Measurements from ENCODE around the gene TEAD3. TPM values are rescaled to one million over a fixed set of nuclear protein-coding genes. Genes with fewer than 3 reads are reported as not detected.

Gene TEAD3
- total RNA-seq, 1 donor from 2014 or later, result 17.0 TPM

DNA sequence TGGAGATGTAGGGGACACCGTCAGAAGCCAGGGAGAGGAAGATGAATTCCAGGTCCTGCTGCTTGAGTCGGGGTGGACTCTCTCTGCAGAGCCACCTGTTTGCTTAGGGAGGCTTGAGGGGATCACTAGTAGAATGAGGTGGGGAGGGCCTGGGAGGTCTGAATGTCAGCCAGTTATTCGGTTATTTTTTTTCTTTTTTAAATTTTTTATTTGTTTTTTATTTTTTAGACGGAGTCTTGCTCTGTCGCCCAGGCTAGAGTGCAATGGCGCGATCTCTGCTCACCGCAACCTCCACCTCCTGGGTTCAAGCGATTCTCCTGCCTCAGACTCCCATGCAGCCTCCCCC is 8.4 kb downstream of the TEAD3 start:
- peaks cover 11% of the 10 kb centered on the region for H3K36me3 ChIP-seq
- H3K4me1 ChIP-seq, result peaks cover 83% of the 10 kb centered on the region
- H3K4me3 ChIP-seq, result no peak overlapping the region
- intact Hi-C loops (cut with DNase I), result no loop called here
- H3K27me3 ChIP-seq (ENCODE audit: low read depth), result no peaks in the 10 kb centered on the region
- ATAC-seq, result no peak
- H3K27ac ChIP-seq, result peak overlapping the region; percentile 60
- TF ChIP-seq, protein P1, sequence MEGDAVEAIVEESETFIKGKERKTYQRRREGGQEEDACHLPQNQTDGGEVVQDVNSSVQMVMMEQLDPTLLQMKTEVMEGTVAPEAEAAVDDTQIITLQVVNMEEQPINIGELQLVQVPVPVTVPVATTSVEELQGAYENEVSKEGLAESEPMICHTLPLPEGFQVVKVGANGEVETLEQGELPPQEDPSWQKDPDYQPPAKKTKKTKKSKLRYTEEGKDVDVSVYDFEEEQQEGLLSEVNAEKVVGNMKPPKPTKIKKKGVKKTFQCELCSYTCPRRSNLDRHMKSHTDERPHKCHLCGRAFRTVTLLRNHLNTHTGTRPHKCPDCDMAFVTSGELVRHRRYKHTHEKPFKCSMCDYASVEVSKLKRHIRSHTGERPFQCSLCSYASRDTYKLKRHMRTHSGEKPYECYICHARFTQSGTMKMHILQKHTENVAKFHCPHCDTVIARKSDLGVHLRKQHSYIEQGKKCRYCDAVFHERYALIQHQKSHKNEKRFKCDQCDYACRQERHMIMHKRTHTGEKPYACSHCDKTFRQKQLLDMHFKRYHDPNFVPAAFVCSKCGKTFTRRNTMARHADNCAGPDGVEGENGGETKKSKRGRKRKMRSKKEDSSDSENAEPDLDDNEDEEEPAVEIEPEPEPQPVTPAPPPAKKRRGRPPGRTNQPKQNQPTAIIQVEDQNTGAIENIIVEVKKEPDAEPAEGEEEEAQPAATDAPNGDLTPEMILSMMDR (IDR thresholded peaks at IDR 0.05), result no peak
- no peak for DNase-seq
- no peaks in the 10 kb centered on the region for H3K9me3 ChIP-seq

DNA sequence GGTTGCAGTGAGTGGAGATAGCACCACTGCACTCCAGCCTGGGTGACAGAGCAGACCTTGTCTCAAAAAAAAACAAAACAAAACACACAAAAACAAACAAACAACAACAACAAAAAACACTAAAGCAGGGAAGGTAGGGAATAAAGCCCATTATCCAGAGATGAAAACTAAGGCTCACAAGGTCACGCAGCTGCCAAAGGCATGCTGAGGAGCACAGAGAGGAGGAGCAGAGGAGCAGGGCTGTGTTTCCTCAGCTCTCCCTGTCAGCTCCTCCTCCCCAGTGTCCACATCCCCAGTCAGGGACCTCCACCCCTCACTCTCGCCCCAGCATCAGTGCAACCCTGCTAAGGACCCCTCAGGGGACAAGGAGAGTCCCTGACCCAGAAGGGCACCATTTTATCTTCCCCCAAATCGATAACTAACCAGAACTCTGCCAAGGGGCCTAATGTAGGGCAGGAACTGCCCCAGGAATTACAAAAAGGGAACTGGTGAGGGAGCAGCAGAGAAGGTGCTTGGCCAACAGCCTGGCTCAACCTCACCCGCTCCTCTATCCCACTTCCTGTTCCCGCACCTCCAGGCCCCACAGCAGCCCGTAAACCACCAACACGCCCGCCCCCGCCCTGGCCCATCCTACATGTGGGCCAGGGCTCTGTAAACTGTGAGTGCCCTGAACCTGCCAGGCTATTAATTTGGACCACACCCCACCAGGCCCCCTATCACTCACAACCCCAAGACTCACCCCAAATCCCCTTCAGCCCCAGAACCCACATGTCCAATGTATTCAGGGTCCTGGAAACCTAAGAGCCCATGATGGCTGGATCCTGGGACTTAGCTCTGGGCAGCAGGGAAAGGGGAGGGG is 9.0 kb downstream of the TEAD3 start:
- TF ChIP-seq, protein P1 (IDR thresholded peaks at IDR 0.05), result no peak
- Histone ChIP-seq H3K27me3 (ENCODE audit: low read depth) (no peaks in the 10 kb centered on the region), H3K4me1 (peaks cover 78% of the 10 kb centered on the region), H3K27ac (peak overlapping the region; percentile 60), H3K36me3 (peaks cover 12% of the 10 kb centered on the region), H3K4me3 (no peak overlapping the region), H3K9me3 (no peaks in the 10 kb centered on the region)
- peak; percentile 69 for DNase-seq
- ATAC-seq, result peak; percentile 10 to 32
- intact Hi-C loops (cut with DNase I), result no loop called here

DNA sequence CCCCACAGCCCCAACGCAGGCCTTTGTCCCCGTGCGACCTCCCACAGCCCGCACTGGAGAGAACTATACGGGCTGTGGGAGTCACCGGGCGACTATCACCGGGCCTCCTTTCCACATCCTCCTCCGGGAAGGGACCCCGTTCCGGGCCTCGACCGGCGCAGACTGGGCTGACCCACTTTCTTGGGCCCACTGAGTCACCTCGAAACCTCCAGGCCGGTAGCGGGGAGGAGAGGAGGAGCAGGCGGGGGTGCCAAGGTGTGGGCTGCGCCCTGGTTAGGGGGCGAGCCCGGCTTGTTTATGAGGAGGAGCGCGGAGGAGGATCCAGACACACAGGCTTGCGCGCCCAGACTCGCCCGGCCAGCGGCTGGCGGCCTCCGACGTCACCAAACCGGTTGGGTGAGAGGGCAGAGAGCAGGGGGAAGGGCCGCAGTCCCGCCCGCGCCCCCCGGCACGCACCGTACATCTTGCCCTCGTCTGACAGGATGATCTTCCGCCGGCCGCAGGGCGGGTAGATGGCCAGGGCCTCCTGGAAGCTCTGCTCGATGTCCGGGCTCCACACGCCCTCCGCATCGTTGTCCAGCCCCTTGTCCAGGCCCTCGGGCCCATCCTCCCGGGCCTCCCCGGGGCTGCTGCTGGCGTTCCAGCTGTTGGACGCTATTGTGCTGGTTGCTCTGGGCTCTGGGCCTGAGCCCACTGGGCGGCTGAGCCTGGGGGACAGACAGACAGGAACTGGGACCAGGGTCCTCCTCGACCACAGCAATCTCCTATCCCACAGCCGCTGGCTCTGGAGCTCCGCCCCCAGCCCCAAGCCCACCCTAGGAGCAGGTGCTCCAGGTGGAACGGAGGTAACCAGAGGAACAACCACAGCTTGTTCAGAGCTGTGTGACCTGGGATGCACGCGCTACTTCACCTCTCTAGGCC is 10.6 kb downstream of the TEAD3 start:
- Histone ChIP-seq H3K9me3 (no peaks in the 10 kb centered on the region), H3K27me3 (ENCODE audit: low read depth) (no peaks in the 10 kb centered on the region), H3K27ac (peak overlapping the region; percentile 86), H3K4me3 (peak overlapping the region; percentile 19), H3K36me3 (peaks cover 15% of the 10 kb centered on the region), H3K4me1 (peaks cover 62% of the 10 kb centered on the region)
- intact Hi-C loops (cut with DNase I), result no loop called here
- DNase-seq (peak; percentile 84), ATAC-seq (peak; percentile 87)
- TF ChIP-seq, protein P1 (IDR thresholded peaks at IDR 0.05), result no peak

DNA sequence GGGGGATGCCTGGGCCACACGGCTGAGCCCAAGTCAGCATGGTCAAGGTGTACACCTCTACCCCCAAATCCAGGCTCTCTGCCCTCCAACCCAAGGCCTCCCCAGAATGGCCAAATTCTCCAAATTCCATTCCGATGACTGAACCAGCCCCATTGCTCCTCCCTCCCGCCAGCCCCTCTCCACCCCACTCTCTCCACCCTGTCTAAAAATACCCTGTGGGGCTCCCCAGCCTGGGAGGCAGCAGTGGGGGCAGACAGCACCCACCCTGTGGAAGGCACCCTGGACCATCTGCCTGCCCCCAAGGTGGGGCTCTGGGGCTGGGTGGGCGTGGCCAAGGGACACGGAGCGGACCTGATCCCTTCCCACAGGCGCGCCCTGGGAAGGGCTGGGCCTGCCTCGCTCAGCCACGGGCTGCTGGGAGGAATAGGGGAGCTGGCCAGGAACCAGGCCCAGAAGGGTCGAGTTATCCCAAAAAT is 11.4 kb downstream of the TEAD3 start:
- Histone ChIP-seq H3K4me1 (peaks cover 59% of the 10 kb centered on the region), H3K9me3 (no peaks in the 10 kb centered on the region), H3K27ac (peak overlapping the region; percentile 86), H3K4me3 (peak overlapping the region; percentile 19), H3K27me3 (ENCODE audit: low read depth) (no peaks in the 10 kb centered on the region), H3K36me3 (peaks cover 19% of the 10 kb centered on the region)
- TF ChIP-seq, protein P1 (IDR thresholded peaks at IDR 0.05), result no peak
- intact Hi-C loops (cut with DNase I), result no loop called here
- ATAC-seq (peak; percentile 71 to 75), DNase-seq (no peak)

DNA sequence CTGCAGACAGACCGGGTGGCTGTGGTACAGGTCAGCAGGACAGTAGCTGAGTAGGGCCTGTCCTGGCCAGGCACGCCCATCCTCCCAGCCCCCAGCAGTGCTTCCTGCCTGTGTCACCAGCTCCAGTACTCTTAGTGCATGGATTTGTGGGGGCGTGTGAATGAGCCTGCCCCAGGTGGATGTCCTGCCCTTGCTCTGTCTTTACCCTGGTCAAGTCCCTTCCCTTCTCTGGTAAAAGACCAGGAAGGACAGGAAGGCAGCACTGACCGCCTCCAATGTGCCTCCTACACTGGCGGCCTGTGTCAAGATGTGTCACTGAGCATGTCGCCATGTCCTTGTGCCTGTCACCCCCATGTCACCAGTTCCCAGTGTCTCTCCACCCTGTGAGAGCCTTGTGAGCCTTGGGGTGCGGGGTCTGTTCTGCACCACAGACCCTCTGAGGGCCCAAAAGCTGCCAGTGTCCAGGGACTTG is 11.9 kb downstream of the TEAD3 start:
- DNase-seq (no peak), ATAC-seq (peak in 1 of 2 donors; percentile 0)
- Histone ChIP-seq H3K36me3 (peaks cover 23% of the 10 kb centered on the region), H3K27ac (peak overlapping the region; percentile 86), H3K4me1 (peaks cover 54% of the 10 kb centered on the region), H3K27me3 (ENCODE audit: low read depth) (no peaks in the 10 kb centered on the region), H3K4me3 (no peak overlapping the region), H3K9me3 (no peaks in the 10 kb centered on the region)
- TF ChIP-seq, protein P1 (IDR thresholded peaks at IDR 0.05), result no peak
- intact Hi-C loops (cut with DNase I), result no loop called here
